Stomach (tissue), 9 donors: ENCODE data around the gene BAIAP2L2. TPM values are rescaled to one million over a fixed set of nuclear protein-coding genes. Genes with fewer than 3 reads are reported as not detected.

ENCODE experiments used
- DNase-seq, 2 donors: peaks; one replicate each; pipeline versions ENCODE4 v3.0.0 to v3.0.0-alpha.2; 2013 to 2019
- H3K27ac ChIP-seq, 5 donors: fragments of 200-600 bp in 4 of 5; sonication (generic) in 4 of 5; one replicate each; pipeline ENCODE4 v1.5.1; 2013 to 2019; ENCODE audit warnings: mild to moderate bottlenecking in 1 of 5, moderate library complexity in 1 of 5
- H3K27me3 ChIP-seq, 3 donors: fragments of 200-600 bp; sonication (generic); one replicate each; pipeline ENCODE4 v1.5.1; 2017 to 2019; ENCODE audit warnings: mixed run types in 1 of 3
- H3K36me3 ChIP-seq, 4 donors: fragments of 200-600 bp; sonication (generic); 1 replicate in 3 of 4; 2 replicates in 1 of 4; pipeline ENCODE4 v1.5.1; 2016 to 2019
- H3K4me1 ChIP-seq, 4 donors: fragments of 200-600 bp; sonication (generic); one replicate each; pipeline ENCODE4 v1.5.1; 2016 to 2019
- H3K4me3 ChIP-seq, 4 donors: fragments of 200-600 bp; sonication (generic) in 3 of 4; one replicate each; pipeline ENCODE4 v1.5.1; 2016 to 2019; ENCODE audit warnings: mild to moderate bottlenecking in 1 of 4
- H3K9me3 ChIP-seq, 4 donors: fragments of 200-600 bp; sonication (generic); one replicate each; pipeline ENCODE4 v1.5.1; 2016 to 2019
- EP300 ChIP-seq: sonication (generic); formaldehyde crosslinking; IDR thresholded peaks from one replicate; pipeline ENCODE4 v1.6.1; 2017; ENCODE audit warnings: antibody characterized with exemption
- POLR2A ChIP-seq, 4 donors: fragments of 450-650 bp; IDR thresholded peaks; one replicate each; pipeline ENCODE4 v1.6.1; 2016; ENCODE audit warnings: antibody characterized with exemption in 4 of 4, control low read depth in 2 of 4, mild to moderate bottlenecking in 1 of 4, moderate library complexity in 1 of 4
- POLR2AphosphoS5 ChIP-seq, 3 donors: sonication (generic); formaldehyde crosslinking; IDR thresholded peaks; one replicate each; pipeline ENCODE4 v1.6.1; 2016; ENCODE audit warnings: antibody characterized with exemption in 3 of 3
- WGBS, 5 donors: extraction: QIAGEN DNeasy Blood & Tissue Kit in 3 of 5; methylation state at CpG; one replicate each; pipeline versions ENCODE4 v1.1.5 to v1.1.7; 2013 to 2018; 5-methylcytosine and 5-hydroxymethylcytosine counted together
- intact Hi-C: fragments of 100-400 bp; cut with DNase I; formaldehyde crosslinking; loops from one replicate; pipeline ENCODE4 v1.15.1; 2023; ENCODE audit warnings: low total_unique reads
- polyA plus RNA-seq, 3 donors: library from polyadenylated mRNA; stranded (reverse); fragments of 200-250 nt; gene quantifications; one replicate each; pipeline ENCODE4 v1.2.3, GENCODE V29; 2013
- total RNA-seq, 5 donors: library from RNA; depleted of rRNA; stranded (reverse); fragments of >200 nt; gene quantifications; one replicate each; pipeline versions ENCODE4 v1.1.0 to v1.2.3, GENCODE V29; 2014 to 2016
- TF ChIP-seq, protein P1 (sequence below), 7 experiments: fragments of 450-650 bp in 4 of 7; fragments of 200-600 bp in 3 of 7; sonication (generic) in 3 of 7; IDR thresholded peaks; one replicate each; pipeline ENCODE4 v1.5.1; 2016 to 2019; ENCODE audit warnings: antibody characterized with exemption in 7 of 7, control low read depth in 2 of 7, mild to moderate bottlenecking in 1 of 7
- donor health status: healthy with polysubstance abuse.
- donor health status: Bipolar disorder and iron deficiency.
- donor health status: healthy.

Gene BAIAP2L2
- total and polyA plus RNA-seq, 8 donors = 1.2 to 397 (median 5.4) TPM

DNA sequence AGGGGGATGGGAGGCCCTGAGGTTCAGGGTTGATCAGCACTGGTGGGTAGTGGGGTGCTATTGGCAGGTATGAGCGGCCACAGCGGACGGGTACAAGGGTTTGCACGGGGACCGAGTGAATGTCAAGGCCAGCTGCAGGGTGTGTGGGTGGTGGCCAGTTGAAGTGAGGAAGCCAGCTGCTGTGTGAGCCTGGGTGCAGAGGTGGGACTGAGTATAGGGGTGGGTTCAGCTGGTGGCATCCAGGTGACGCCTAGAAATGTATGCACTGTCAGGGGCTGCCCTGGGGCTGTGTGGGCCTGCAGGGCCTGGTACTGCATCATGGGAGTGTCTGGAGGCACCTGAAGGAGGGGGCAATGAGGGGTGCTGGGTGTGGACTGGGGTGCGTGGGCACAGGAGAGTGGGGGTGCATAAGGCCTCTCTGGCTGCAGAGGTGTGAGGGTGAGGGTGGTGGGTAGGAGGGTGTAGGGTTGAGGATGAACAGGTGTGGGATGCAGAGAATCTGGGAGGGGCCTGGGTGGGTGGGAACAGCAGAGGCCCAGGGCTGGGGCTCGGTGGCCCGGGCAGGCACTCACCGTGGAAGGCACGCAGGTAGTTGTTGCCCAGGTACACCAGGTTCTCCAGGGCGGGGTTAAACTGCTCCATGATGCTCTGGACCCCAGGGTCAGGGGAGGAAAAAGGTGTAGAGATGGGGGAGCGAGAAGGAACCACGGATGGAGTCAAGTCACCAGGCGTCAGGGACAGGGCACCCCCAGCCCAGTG lies 1.7 kb downstream of the BAIAP2L2 start:
- intact Hi-C loops = no loop called here
- H3K27me3 ChIP-seq = no peaks in the 10 kb centered on the region
- H3K27ac ChIP-seq = peak overlapping the region in 2 of 5 donors; percentile 53 to 57
- no peak for DNase-seq
- H3K36me3 ChIP-seq = peaks cover 0 to 33% (median 2%) of the 10 kb centered on the region in 4 donors
- H3K9me3 ChIP-seq = no peaks in the 10 kb centered on the region
- WGBS, 5 donors = 76 to 84% (median 78%) methylated on average over 15 of the region's 15 CpGs
- TF ChIP-seq, protein P1, sequence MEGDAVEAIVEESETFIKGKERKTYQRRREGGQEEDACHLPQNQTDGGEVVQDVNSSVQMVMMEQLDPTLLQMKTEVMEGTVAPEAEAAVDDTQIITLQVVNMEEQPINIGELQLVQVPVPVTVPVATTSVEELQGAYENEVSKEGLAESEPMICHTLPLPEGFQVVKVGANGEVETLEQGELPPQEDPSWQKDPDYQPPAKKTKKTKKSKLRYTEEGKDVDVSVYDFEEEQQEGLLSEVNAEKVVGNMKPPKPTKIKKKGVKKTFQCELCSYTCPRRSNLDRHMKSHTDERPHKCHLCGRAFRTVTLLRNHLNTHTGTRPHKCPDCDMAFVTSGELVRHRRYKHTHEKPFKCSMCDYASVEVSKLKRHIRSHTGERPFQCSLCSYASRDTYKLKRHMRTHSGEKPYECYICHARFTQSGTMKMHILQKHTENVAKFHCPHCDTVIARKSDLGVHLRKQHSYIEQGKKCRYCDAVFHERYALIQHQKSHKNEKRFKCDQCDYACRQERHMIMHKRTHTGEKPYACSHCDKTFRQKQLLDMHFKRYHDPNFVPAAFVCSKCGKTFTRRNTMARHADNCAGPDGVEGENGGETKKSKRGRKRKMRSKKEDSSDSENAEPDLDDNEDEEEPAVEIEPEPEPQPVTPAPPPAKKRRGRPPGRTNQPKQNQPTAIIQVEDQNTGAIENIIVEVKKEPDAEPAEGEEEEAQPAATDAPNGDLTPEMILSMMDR (IDR thresholded peaks at IDR 0.05) = no peak
- TF ChIP-seq POLR2AphosphoS5 (IDR thresholded peaks at IDR 0.05) = no peak
- no peak for TF ChIP-seq EP300
- TF ChIP-seq POLR2A (IDR thresholded peaks at IDR 0.05) = no peak
- no peak overlapping the region for H3K4me3 ChIP-seq
- peaks cover 9 to 49% (median 29%) of the 10 kb centered on the region in 4 donors for H3K4me1 ChIP-seq

GRCh38 chr22:38107692-38108515 lies 2.6 kb downstream of the BAIAP2L2 start:
- intact Hi-C loops = no loop called here
- Histone ChIP-seq H3K9me3 (no peaks in the 10 kb centered on the region), H3K36me3 (peaks cover 0 to 29% (median 2%) of the 10 kb centered on the region in 4 donors), H3K4me3 (no peak overlapping the region), H3K27me3 (no peaks in the 10 kb centered on the region), H3K4me1 (peaks cover 9 to 49% (median 29%) of the 10 kb centered on the region in 4 donors), H3K27ac (peak overlapping the region in 3 of 5 donors; percentile 8 to 57 (median 53))
- WGBS, 5 donors = 41 to 62% (median 50%) methylated on average over 13 to 17 of the region's 17 CpGs
- peak; percentile 40 to 84 for DNase-seq
- TF ChIP-seq, protein P1 (IDR thresholded peaks at IDR 0.05) = no peak
- peak in 1 of 3 donors; percentile 40 for TF ChIP-seq POLR2AphosphoS5 (IDR thresholded peaks at IDR 0.05)

- Histone ChIP-seq H3K4me3 (no peak overlapping the region), H3K36me3 (peaks cover 0 to 24% (median 0%) of the 10 kb centered on the region in 4 donors), H3K9me3 (no peaks in the 10 kb centered on the region), H3K4me1 (peaks cover 9 to 44% (median 29%) of the 10 kb centered on the region in 4 donors), H3K27me3 (no peaks in the 10 kb centered on the region), H3K27ac (peak overlapping the region in 2 of 5 donors; percentile 8 to 53)
- no peak for TF ChIP-seq POLR2A (IDR thresholded peaks at IDR 0.05)
- TF ChIP-seq EP300 = no peak
- no peak for TF ChIP-seq POLR2AphosphoS5 (IDR thresholded peaks at IDR 0.05)
- TF ChIP-seq, protein P1 (IDR thresholded peaks at IDR 0.05) = no peak
- WGBS, 5 donors = 75 to 85% (median 80%) methylated on average over 16 to 17 of the region's 17 CpGs
- DNase-seq = no peak
- intact Hi-C loops = no loop called here
Measured at GRCh38 chr22:38106814-38107578, 3.5 kb downstream of the BAIAP2L2 start.

DNA sequence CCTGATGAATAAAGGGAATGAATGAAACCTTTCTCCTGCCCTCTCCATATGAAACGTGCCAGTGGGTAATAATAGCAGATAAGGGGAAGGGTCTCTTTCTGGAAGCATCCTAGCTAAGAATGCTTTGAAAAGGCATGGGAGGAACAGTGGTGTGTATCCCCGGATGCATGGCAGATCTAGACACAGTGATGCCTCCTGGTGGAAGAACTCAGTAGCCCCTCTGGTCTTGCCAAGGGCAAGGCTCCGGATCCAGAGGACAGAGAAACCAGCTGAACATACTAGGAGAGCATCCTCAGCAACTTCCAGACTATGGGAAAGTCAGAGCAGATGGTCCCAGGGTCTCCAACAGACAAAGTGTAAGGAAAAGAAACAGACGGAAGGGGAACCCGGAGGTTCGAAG lies 6.4 kb downstream of the BAIAP2L2 start:
- Histone ChIP-seq H3K9me3 (no peaks in the 10 kb centered on the region), H3K4me3 (no peak overlapping the region), H3K27ac (no peak overlapping the region), H3K4me1 (peaks cover 0 to 19% (median 13%) of the 10 kb centered on the region in 4 donors), H3K36me3 (peaks cover 0 to 15% (median 0%) of the 10 kb centered on the region in 4 donors), H3K27me3 (no peaks in the 10 kb centered on the region)
- intact Hi-C loops = no loop called here
- no peak for DNase-seq
- TF ChIP-seq EP300 (no peak), POLR2A (IDR thresholded peaks at IDR 0.05) (no peak), POLR2AphosphoS5 (IDR thresholded peaks at IDR 0.05) (no peak)
- TF ChIP-seq, protein P1 (IDR thresholded peaks at IDR 0.05) = no peak
- WGBS, 5 donors = 75 to 85% (median 85%) methylated on average over 6 of the region's 6 CpGs
